Measurements from ENCODE around the gene B3GAT3. TPM values are rescaled to one million over a fixed set of nuclear protein-coding genes. Genes with fewer than 3 reads are reported as not detected.

B3GAT3 gene
- 51.2 TPM for total RNA-seq (2021; ENCODE audit: unreplicated experiment)
- polyA plus RNA-seq (2012): 43.8 and 48.3 TPM in 2 replicates
- percentile 78 among the genes with signal in this experiment for Bru-seq, nascent RNA
- percentile 86 among the genes with signal in this experiment for BruChase-seq, experiment 1, labeled RNA remaining after a 6-hour chase
- percentile 83 among the genes with signal in this experiment for BruChase-seq, experiment 2, labeled RNA remaining after a 2-hour chase
- long read RNA-seq, transcript B3GAT3-201 (5 exons, 1,641 nt): major isoform, 46 of 79 reads
- long read RNA-seq, partial matches to known transcripts: 8 of 79 reads
- long read RNA-seq, other reads (novel, unspliced or antisense): 25 of 79 reads

DNA sequence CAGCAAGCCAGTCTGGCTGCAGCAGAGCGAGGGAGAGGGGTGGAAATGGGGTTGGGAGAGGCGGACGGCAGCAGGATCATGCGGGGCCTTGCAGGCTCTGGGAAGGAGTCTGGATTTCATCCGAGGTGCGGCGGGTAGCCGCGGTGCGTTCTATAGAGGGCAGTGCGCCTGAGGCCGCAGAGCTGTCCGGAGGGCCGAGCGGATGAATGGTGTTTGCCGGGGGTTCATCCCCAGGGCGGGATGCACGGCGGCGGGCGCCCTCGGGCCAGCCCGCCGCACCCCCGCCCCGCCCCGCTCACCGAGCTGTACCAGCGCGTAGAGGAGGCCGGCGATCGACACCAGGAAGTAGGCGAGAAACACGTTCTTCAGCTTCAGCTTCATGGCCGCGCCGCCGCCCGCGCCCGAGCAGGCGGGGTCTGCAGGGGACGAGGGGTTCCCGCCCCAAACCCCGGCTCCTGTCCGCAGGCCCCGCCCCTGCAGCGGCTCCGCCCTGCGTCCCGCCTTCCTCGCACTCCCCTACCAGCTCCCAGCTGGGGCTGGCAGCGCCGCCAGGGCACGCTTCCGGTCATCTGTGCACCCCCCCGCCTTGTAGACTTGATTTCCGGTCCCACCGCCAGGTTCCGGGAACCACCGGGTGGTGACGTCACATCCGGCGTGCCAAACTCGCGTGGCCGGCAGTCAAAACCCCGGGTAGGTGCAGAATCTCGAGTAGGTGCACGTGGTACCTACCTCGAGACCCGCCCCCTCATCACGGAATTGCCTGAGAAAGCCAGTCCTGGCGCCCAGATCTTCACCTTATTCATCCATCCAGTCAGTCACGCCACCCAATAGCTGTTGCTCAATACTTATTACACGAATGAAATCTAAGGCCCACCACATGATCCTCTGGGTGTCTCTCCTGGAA, at the start of gene B3GAT3:
Gene B3GAT3, minus strand, starts transcription at position 420 of the 904 bp plus-strand sequence. Its CDS starts 39 bp downstream, at position 381.
- Histone ChIP-seq H3K9ac (ENCODE audit: low read length) (peak within 1 kb of the TSS; percentile 94), H3K9me2 (ENCODE audit: insufficient read depth) (no peaks in the 10 kb centered on the region), H3K36me3 (ENCODE audit: control insufficient read depth in 1 of 2, insufficient read depth in 2 of 2, low read length in 2 of 2) (peaks cover 14 to 18% of the 10 kb centered on the region in 2 experiments; a peak in 3 of 4 replicates), H3K4me2 (ENCODE audit: low read length) (peak within 1 kb of the TSS; percentile 87), H3K4me1 (ENCODE audit: control insufficient read depth in 1 of 2, insufficient read depth in 2 of 2, low read length in 2 of 2) (peaks cover 12 to 20% of the 10 kb centered on the region in 2 experiments), H3K4me3 (replicated peaks in 1 of 2; ENCODE audit: low read depth in 1 of 2, low read length in 2 of 2) (peak within 1 kb of the TSS; percentile 96 to 98), H3K27me3 (ENCODE audit: insufficient read depth, low read length) (no peaks in the 10 kb centered on the region), H3K79me2 (ENCODE audit: insufficient read depth, low read length) (peaks cover 15% of the 10 kb centered on the region), H3K27ac (ENCODE audit: low read depth, low read length) (peak within 1 kb of the TSS; percentile 75), H4K20me1 (ENCODE audit: insufficient read depth) (no peaks in the 10 kb centered on the region), H2AFZ (ENCODE audit: low read depth, low read length, poor library complexity, severe bottlenecking) (no peak within 1 kb of the TSS), H3K9me3 (ENCODE audit: control insufficient read depth in 1 of 2, insufficient read depth in 1 of 2, low read depth in 1 of 2, low read length in 2 of 2) (no peaks in the 10 kb centered on the region)
- DNase-seq (ENCODE audit: low read depth, low spot score): peak; percentile 99
- intact Hi-C loops (cut with micrococcal nuclease): no loop called here
- ChIA-PET CTCF (interaction anchor here (1.0 to 3.0 kb wide), 5 partner anchors 10 to 227 kb away, joined by 4 to 16 read pairs (median 8); partner anchors contain the start of genes EML3, MTA2, ROM1 and TUT1), POLR2A (interaction anchor here (0.8 to 3.0 kb wide), 13 partner anchors 9 to 219 kb away, joined by 3 to 19 read pairs (median 4); partner anchors contain the start of genes C11orf98, CSKMT, EML3 and GANAB), RAD21 (ENCODE audit: low non-redundant PET in 1 of 2, low total read pairs in 2 of 2, uncharacterized antibody in 2 of 2, unreplicated experiment in 2 of 2) (interaction anchor here (0.6 to 1.1 kb wide), 2 partner anchors 20 to 200 kb away, joined by 3 to 5 read pairs; partner anchors contain the start of gene MTA2 (in 1 of the 2))
- TF ChIP-seq RAD21 (IDR thresholded peaks at IDR 0.05; ENCODE audit: low read depth): no peak
- TF ChIP-seq EZH2 (IDR thresholded peaks at IDR 0.05): no peak
- TF ChIP-seq EGR1 (IDR thresholded peaks at IDR 0.05; ENCODE audit: low read depth): peak; percentile 71
- TF ChIP-seq, protein P1, sequence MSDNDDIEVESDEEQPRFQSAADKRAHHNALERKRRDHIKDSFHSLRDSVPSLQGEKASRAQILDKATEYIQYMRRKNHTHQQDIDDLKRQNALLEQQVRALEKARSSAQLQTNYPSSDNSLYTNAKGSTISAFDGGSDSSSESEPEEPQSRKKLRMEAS (IDR thresholded peaks at IDR 0.05): peak; percentile 99
- no peak for TF ChIP-seq ZNF274 (IDR thresholded peaks at IDR 0.05; ENCODE audit: low read depth, low read length)
- TF ChIP-seq TCF7L2 (IDR thresholded peaks at IDR 0.05; ENCODE audit: borderline replicate concordance, extremely low read depth, insufficient read depth, insufficient read length): peak; percentile 61
- peak; percentile 88; the same call in 1 of the 2 replicates for TF ChIP-seq ELF1 (IDR thresholded peaks at IDR 0.05; ENCODE audit: borderline replicate concordance, low read depth)
- TF ChIP-seq CBX3 (IDR thresholded peaks at IDR 0.05; ENCODE audit: low read depth): peak; percentile 89; the same call in 1 of the 2 replicates
- peak; percentile 55 for TF ChIP-seq POLR2A (IDR thresholded peaks at IDR 0.05; ENCODE audit: borderline replicate concordance, extremely low read depth, insufficient read depth, insufficient read length)
- TF ChIP-seq YY1 (IDR thresholded peaks at IDR 0.05; ENCODE audit: extremely low read depth, insufficient replicate concordance, low read depth, low read length): peak; percentile 61
- TF ChIP-seq, protein P2, sequence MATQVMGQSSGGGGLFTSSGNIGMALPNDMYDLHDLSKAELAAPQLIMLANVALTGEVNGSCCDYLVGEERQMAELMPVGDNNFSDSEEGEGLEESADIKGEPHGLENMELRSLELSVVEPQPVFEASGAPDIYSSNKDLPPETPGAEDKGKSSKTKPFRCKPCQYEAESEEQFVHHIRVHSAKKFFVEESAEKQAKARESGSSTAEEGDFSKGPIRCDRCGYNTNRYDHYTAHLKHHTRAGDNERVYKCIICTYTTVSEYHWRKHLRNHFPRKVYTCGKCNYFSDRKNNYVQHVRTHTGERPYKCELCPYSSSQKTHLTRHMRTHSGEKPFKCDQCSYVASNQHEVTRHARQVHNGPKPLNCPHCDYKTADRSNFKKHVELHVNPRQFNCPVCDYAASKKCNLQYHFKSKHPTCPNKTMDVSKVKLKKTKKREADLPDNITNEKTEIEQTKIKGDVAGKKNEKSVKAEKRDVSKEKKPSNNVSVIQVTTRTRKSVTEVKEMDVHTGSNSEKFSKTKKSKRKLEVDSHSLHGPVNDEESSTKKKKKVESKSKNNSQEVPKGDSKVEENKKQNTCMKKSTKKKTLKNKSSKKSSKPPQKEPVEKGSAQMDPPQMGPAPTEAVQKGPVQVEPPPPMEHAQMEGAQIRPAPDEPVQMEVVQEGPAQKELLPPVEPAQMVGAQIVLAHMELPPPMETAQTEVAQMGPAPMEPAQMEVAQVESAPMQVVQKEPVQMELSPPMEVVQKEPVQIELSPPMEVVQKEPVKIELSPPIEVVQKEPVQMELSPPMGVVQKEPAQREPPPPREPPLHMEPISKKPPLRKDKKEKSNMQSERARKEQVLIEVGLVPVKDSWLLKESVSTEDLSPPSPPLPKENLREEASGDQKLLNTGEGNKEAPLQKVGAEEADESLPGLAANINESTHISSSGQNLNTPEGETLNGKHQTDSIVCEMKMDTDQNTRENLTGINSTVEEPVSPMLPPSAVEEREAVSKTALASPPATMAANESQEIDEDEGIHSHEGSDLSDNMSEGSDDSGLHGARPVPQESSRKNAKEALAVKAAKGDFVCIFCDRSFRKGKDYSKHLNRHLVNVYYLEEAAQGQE (IDR thresholded peaks at IDR 0.05; ENCODE audit: low read depth): no peak
- TF ChIP-seq ZFX (IDR thresholded peaks at IDR 0.05): peak; percentile 77
- TF ChIP-seq POLR2AphosphoS5 (IDR thresholded peaks at IDR 0.05; ENCODE audit: low read depth, low read length): peak; percentile 92
- peak; percentile 86 for TF ChIP-seq SP1 (IDR thresholded peaks at IDR 0.05; ENCODE audit: low read depth)
- peak; percentile 60 for TF ChIP-seq JUND (IDR thresholded peaks at IDR 0.05)
- TF ChIP-seq, protein P3, sequence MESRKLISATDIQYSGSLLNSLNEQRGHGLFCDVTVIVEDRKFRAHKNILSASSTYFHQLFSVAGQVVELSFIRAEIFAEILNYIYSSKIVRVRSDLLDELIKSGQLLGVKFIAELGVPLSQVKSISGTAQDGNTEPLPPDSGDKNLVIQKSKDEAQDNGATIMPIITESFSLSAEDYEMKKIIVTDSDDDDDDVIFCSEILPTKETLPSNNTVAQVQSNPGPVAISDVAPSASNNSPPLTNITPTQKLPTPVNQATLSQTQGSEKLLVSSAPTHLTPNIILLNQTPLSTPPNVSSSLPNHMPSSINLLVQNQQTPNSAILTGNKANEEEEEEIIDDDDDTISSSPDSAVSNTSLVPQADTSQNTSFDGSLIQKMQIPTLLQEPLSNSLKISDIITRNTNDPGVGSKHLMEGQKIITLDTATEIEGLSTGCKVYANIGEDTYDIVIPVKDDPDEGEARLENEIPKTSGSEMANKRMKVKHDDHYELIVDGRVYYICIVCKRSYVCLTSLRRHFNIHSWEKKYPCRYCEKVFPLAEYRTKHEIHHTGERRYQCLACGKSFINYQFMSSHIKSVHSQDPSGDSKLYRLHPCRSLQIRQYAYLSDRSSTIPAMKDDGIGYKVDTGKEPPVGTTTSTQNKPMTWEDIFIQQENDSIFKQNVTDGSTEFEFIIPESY (IDR thresholded peaks at IDR 0.05; ENCODE audit: extremely low read depth, insufficient replicate concordance, low read length): peak; percentile 58
- TF ChIP-seq SIN3A (IDR thresholded peaks at IDR 0.05; ENCODE audit: low read depth): peak; percentile 99
- peak; percentile 96 for ATAC-seq
- no TSS peak for BruUV-seq (replicated peaks)
